ENCODE measurements around the gene DPP9. TPM values are rescaled to one million over a fixed set of nuclear protein-coding genes. Genes with fewer than 3 reads are reported as not detected.
A peak's percentile ranks its signal among the peaks of the same experiment; 100 is the strongest.

Gene DPP9
- total and polyA plus RNA-seq, 2 of the 13 experiments (the other 11 are each of a cell fraction or from before 2014, with no cell fraction given) = 8.4 to 25.8 TPM

DNA sequence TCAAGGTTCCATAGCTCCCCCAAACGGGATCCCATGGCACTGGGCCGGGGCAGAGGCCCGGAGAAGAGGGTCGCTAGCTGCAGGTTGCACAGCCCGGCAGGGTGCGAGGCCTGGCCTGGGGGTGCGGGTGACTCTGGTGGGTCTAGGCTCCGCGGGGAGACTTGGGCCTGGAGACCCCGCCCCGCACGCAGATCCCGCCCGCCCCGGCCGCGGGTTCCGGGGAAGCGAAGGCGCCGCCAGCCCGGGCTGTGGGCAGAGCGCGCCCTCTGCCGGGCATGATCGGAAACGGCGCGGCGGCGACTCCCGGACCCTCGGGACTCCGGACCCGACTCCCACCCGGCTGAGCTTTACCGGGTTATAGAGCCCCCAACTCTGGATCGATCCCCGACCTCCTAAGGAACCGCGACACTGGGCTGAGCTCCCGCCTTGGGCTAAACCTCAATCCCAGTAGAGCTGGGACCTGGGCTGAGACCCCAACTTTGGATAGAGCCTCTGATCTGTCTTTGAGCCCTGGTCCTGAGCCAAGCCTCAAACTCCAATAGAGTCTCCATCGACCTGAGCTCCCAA is 87.4 kb downstream of the DPP9 start (continued):
- TF ChIP-seq ZNF607 (CRISPR knock-in tag; IDR thresholded peaks at IDR 0.05; ENCODE audit: borderline replicate concordance) (peak; percentile 29; the same call in 1 of the 2 replicates), ZNF563 (CRISPR knock-in tag; IDR thresholded peaks at IDR 0.05) (peak; percentile 81; the same call in 1 of the 2 replicates), FOSL1 (CRISPR knock-in tag; IDR thresholded peaks at IDR 0.05; ENCODE audit: borderline replicate concordance) (no peak), POLR2AphosphoS2 (IDR thresholded peaks at IDR 0.05; ENCODE audit: low read depth, low read length) (no peak), ZNF331 (CRISPR knock-in tag; IDR thresholded peaks at IDR 0.05) (0 out of 2 replicates have a peak, but pooled peaks have one; percentile 27), ZNF235 (CRISPR knock-in tag; IDR thresholded peaks at IDR 0.05; ENCODE audit: borderline replicate concordance) (0 out of 2 replicates have a peak, but pooled peaks have one; percentile 30), KDM5B (CRISPR knock-in tag; IDR thresholded peaks at IDR 0.05; ENCODE audit: borderline replicate concordance) (peak; percentile 82; the same call in 1 of the 2 replicates), ZNF136 (CRISPR knock-in tag; IDR thresholded peaks at IDR 0.05; ENCODE audit: low read depth) (no peak), NFATC3 (CRISPR knock-in tag; IDR thresholded peaks at IDR 0.05) (no peak), KDM5A (IDR thresholded peaks at IDR 0.05; ENCODE audit: borderline replicate concordance, low read length) (no peak), MXD4 (CRISPR knock-in tag; IDR thresholded peaks at IDR 0.05) (0 out of 2 replicates have a peak, but pooled peaks have one; percentile 16), GABPB1 (CRISPR knock-in tag; IDR thresholded peaks at IDR 0.05) (peak; percentile 72), RELA (CRISPR knock-in tag; IDR thresholded peaks at IDR 0.05) (no peak), ZSCAN25 (CRISPR knock-in tag; IDR thresholded peaks at IDR 0.05) (peak; percentile 30; the same call in 1 of the 2 replicates), YY1 (IDR thresholded peaks at IDR 0.05; ENCODE audit: insufficient read depth, insufficient replicate concordance, low read depth, low read length) (peak; percentile 19), ZSCAN12 (CRISPR knock-in tag; IDR thresholded peaks at IDR 0.05) (peak; percentile 73; the same call in 1 of the 2 replicates)
- TF ChIP-seq, protein P1, sequence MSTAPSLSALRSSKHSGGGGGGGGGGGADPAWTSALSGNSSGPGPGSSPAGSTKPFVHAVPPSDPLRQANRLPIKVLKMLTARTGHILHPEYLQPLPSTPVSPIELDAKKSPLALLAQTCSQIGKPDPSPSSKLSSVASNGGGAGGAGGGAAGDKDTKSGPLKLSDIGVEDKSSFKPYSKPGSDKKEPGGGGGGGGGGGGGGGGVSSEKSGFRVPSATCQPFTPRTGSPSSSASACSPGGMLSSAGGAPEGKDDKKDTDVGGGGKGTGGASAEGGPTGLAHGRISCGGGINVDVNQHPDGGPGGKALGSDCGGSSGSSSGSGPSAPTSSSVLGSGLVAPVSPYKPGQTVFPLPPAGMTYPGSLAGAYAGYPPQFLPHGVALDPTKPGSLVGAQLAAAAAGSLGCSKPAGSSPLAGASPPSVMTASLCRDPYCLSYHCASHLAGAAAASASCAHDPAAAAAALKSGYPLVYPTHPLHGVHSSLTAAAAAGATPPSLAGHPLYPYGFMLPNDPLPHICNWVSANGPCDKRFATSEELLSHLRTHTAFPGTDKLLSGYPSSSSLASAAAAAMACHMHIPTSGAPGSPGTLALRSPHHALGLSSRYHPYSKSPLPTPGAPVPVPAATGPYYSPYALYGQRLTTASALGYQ (CRISPR knock-in tag; IDR thresholded peaks at IDR 0.05) = no peak
- TF ChIP-seq, protein P2, sequence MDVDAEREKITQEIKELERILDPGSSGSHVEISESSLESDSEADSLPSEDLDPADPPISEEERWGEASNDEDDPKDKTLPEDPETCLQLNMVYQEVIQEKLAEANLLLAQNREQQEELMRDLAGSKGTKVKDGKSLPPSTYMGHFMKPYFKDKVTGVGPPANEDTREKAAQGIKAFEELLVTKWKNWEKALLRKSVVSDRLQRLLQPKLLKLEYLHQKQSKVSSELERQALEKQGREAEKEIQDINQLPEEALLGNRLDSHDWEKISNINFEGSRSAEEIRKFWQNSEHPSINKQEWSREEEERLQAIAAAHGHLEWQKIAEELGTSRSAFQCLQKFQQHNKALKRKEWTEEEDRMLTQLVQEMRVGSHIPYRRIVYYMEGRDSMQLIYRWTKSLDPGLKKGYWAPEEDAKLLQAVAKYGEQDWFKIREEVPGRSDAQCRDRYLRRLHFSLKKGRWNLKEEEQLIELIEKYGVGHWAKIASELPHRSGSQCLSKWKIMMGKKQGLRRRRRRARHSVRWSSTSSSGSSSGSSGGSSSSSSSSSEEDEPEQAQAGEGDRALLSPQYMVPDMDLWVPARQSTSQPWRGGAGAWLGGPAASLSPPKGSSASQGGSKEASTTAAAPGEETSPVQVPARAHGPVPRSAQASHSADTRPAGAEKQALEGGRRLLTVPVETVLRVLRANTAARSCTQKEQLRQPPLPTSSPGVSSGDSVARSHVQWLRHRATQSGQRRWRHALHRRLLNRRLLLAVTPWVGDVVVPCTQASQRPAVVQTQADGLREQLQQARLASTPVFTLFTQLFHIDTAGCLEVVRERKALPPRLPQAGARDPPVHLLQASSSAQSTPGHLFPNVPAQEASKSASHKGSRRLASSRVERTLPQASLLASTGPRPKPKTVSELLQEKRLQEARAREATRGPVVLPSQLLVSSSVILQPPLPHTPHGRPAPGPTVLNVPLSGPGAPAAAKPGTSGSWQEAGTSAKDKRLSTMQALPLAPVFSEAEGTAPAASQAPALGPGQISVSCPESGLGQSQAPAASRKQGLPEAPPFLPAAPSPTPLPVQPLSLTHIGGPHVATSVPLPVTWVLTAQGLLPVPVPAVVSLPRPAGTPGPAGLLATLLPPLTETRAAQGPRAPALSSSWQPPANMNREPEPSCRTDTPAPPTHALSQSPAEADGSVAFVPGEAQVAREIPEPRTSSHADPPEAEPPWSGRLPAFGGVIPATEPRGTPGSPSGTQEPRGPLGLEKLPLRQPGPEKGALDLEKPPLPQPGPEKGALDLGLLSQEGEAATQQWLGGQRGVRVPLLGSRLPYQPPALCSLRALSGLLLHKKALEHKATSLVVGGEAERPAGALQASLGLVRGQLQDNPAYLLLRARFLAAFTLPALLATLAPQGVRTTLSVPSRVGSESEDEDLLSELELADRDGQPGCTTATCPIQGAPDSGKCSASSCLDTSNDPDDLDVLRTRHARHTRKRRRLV (CRISPR knock-in tag; IDR thresholded peaks at IDR 0.05) = no peak
- TF ChIP-seq, protein P3, sequence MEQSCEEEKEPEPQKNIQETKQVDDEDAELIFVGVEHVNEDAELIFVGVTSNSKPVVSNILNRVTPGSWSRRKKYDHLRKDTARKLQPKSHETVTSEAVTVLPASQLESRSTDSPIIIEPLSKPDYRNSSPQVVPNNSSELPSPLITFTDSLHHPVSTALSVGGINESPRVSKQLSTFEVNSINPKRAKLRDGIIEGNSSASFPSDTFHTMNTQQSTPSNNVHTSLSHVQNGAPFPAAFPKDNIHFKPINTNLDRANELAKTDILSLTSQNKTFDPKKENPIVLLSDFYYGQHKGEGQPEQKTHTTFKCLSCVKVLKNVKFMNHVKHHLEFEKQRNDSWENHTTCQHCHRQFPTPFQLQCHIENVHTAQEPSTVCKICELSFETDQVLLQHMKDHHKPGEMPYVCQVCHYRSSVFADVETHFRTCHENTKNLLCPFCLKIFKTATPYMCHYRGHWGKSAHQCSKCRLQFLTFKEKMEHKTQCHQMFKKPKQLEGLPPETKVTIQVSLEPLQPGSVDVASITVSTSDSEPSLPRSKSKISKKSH (CRISPR knock-in tag; IDR thresholded peaks at IDR 0.05; ENCODE audit: borderline replicate concordance) = 0 out of 2 replicates have a peak, but pooled peaks have one; percentile 11
- TF ChIP-seq, protein P4, sequence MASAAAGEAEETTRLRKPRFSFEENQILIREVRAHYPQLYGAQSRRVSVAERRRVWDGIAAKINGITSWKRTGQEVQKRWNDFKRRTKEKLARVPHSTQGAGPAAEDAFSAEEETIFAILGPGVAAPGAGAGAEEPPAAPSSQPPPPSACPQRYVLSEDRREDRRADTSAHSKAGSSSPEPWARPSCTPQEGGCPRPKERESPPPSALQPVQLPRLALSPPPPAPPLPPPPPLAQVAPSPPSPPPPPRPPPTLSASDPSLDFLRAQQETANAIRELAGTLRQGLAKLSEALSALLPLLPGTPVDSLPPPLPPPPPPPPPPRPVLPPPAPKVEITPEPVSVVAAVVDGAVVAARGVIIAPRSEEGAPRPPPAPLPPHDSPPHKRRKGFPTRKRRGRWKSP (CRISPR knock-in tag; IDR thresholded peaks at IDR 0.05) = 0 out of 2 replicates have a peak, but pooled peaks have one; percentile 49
